Embryonic facial prominence (tissue), 1 donor: Measurements from ENCODE around the gene DCAF8L1.
"Not testable (repeated sequence)": the region's sequence is repeated elsewhere in the genome, so short reads cannot be mapped to it uniquely, and the experiment has no call there.

ENCODE experiments used
- DNase-seq: peaks from one replicate; pipeline ENCODE4 v3.0.0-alpha.2; 2016; ENCODE audit errors: extremely low spot score

The DCAF8L1 gene

GRCh38 chrX:27981349-27981748, at the start of gene DCAF8L1:
Gene DCAF8L1, minus strand, starts transcription at chrX:27981449. Its CDS starts 115 bp downstream, at chrX:27981334.
- no peak for DNase-seq

DNA sequence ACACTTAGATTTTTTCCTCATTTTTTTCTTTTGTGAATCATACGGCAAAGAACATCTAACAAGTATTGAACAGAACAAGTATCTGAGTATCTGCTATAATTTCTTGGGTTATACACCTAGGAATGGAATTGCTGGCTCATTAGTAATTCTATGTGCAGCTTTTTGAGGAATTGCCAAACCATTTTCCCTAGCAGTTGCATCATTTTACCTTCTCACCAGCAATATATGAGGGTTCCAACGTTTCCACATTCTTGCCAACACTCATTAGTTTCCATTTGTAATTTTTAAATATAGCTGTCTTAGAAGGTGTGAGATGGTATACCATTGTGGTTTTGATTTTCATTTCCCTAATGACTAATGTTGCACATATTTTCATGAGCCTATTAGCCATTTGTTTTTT, 41.1 kb upstream of the DCAF8L1 start:
- no peak for DNase-seq

DNA sequence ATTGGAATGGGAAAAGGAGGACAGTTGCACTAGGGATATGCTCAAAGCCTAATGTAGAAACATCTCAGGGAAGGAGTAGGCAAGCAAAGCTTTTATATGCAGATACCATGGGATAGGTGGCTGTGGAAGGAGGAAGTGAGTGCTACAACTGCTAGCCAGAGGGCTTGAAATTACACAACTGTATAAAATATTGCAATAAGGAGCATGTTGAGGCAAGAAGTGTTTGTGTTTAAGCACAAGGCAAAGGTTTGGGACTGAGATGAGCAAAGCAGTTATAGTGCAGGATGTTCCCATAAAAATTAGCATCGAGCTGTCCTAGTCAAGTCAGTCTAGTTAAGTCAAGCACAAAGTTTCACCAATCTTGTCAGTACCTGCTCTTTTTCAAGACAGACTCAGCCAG, 35.6 kb upstream of the DCAF8L1 start:
- no peak for DNase-seq

DNA sequence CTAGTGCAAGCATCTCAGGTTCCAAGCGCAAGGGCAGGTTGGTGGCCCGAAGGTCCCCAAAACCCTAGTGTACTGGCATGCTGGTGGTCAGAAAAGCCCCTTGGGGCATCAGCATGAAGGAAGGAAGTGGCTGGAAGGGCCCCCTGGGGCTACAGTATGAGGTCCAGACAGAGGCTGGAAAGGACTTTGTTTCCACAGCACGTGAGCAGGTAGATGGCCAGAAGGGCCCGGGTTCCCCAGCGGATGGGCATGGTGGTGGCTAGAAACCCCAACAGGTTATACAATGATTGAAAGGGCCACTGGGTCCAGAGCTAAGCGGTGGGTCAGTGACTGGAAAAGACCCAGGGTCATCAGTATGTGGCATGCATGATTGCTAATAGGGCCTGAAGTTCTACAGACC, 34.7 kb upstream of the DCAF8L1 start:
- no peak for DNase-seq

- DNase-seq, result no peak
These were observed 29.6 kb upstream of the DCAF8L1 start for GRCh38 chrX:28010875-28011274.

GRCh38 chrX:27998666-27999065, 17.4 kb upstream of the DCAF8L1 start:
- DNase-seq, result no peak

GRCh38 chrX:27997622-27998021, 16.4 kb upstream of the DCAF8L1 start:
- no peak for DNase-seq

DNA sequence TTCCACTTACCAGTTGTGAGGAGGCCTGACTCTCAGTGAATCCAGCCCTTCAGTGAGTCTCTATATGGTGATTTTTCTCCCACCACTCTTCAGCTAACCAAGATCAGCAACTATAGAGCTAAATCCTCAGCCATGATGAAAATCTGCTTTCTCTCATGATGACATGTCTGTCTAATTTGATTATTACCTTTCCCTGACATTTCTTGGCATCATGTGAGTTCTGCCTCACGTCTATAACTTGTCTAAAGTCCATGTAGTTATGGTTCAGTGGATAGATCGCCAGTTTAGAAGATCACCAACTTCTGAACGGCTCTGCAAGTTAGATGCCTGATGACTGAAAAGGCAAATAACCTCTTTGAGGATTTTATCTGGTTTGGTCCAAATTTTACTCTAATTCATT, 14.9 kb upstream of the DCAF8L1 start:
- DNase-seq, result no peak

DNA sequence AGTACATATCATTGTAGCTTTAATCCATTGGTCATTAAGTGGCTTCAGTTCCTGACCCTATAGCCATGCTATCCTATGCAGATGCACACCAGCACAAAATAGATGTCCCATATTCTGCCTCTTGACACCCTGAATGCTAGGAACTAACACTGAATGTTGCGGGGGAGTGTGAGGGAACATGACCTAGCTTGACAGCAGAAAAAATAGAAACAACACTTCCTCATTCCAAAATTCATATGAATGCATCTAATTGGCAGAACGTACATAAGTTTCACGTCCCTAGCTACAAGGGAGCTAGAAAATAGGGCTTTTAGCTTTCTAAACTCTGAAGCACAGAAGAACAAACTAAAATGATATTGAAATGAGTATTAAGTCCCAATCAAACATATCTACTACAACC, 14.4 kb upstream of the DCAF8L1 start:
- DNase-seq, result no peak

- DNase-seq, result no peak
These were observed 6.8 kb upstream of the DCAF8L1 start for GRCh38 chrX:27987862-27988646.

GRCh38 chrX:27976934-27977333, 4.3 kb downstream of the DCAF8L1 start:
- DNase-seq, result not testable (repeated sequence)

DNA sequence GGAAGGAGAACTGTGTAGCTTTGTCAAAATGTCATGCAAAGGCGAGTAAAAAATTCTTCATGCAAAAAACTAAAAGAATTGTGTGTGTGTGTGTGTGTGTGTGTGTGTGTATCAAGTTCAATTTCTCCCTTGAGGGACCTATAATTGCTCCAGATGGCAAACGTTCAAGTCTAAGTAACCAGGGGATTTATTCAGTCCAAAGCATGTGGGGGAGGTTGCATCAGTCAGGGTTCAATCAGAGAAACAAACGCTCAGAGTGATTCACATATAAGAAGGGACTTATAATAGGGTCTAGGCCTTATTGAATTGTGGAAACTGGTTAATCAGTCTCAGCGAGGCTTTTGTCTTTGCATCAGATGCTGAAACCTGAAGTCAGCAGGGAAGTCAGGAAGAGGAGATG, 5.0 kb downstream of the DCAF8L1 start:
- DNase-seq, result no peak

GRCh38 chrX:27968878-27969277, 12.4 kb downstream of the DCAF8L1 start:
- no peak for DNase-seq

DNA sequence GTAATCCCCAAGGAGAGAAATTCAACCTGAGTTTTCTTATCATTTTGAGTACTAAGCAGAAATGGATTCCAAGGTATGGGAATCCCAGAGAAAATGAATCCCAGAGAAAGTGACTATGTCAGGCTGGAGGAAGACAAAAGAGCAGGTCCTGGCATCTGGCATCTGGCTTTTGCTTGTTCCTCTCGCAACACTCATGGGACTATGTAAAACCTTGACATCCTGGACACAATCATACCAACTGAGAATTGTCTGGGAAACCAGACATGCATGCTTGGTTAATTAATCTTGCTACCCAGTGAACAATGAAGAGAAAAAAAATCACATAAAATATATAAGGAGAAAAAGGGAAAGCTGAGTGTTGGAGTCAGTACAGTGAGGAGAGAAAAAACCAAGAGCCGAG, 12.9 kb downstream of the DCAF8L1 start:
- DNase-seq, result no peak

- no peak for DNase-seq
These were observed 14.3 kb downstream of the DCAF8L1 start for GRCh38 chrX:27966955-27967354.

DNA sequence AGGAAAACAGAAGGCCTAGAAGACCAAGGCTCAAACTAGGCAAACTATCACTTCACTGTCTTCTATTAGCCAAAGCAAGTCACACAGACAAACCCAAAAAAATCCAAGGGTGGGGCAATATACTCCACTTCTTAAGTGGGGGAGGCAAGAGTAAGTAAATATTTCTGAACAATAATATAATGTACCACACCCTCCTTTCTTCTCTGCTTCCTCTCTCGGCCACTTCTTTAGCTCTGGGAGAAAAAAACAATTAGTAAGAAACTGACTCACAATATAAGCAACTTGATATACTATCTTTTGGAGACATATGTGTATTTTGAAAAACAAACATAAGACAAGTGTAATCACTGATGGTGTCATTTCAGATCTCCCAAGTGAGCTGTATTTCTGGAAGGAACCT, 14.8 kb downstream of the DCAF8L1 start:
- no peak for DNase-seq

- DNase-seq, result not testable (repeated sequence)
These were observed 15.9 kb downstream of the DCAF8L1 start for GRCh38 chrX:27965348-27965747.

GRCh38 chrX:27964432-27964831, 16.8 kb downstream of the DCAF8L1 start:
- no peak for DNase-seq

GRCh38 chrX:27960410-27960809, 20.8 kb downstream of the DCAF8L1 start:
- not testable (repeated sequence) for DNase-seq

DNA sequence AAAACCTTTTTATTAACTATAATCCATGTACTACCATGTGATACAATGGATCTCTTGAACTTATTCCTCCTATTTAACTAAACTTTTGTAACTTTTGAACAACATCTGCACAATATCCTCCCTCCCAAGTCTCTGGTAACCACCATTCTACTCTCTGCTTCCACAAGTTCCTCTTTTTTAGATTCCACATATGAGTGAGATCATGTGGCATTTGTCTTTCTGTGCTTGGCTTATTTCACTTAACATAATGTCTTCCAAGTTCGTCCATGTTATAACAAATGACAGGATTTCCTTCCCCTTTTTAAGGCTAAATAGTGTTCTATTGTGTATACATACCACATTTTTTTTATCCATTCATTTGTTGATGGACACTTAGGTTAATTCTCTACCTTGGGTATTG, 28.1 kb downstream of the DCAF8L1 start:
- no peak for DNase-seq

DNA sequence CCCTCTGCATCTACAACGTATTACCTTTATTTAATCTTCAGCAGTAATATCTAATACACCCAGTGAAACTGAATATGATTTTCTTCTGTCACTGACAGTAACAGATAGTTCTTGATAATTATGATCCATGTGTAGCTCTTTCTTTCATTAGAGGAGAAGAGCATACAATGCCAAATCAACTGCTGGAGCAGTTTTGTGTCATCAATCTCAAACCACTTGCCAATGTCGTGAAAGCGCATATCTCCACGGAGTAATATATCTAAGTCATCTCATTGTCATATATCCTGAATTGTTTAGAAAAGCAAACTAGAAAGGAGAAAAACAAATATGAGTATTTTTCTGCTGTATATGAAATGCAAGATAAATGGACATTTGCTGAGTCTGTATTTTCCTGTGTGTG, 47.9 kb downstream of the DCAF8L1 start:
- DNase-seq, result no peak
